Measurements from ENCODE around the gene C4BPA.

Gene C4BPA

DNA sequence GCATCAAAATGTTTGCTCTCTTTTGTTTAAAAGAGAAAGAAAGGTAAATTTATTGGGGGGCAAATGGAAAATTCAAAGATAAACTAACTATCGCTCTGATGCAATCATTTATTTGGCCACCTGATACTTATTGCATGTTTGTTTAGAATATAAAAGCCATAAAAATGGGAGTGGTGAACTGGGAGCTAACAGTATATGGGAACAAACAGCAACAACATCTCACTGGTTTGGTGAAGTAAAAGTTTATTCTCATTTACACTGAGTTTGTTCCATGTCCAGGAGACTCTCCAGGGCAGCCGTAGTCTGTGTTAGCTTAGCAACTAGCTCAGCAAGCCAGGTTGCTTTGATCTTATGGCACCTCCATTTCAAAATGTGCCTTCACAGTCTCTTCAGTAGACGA lies 20.4 kb downstream of the C4BPA start:
- DNase-seq (ENCODE audit: low read depth in 2 of 2), result no peak

DNA sequence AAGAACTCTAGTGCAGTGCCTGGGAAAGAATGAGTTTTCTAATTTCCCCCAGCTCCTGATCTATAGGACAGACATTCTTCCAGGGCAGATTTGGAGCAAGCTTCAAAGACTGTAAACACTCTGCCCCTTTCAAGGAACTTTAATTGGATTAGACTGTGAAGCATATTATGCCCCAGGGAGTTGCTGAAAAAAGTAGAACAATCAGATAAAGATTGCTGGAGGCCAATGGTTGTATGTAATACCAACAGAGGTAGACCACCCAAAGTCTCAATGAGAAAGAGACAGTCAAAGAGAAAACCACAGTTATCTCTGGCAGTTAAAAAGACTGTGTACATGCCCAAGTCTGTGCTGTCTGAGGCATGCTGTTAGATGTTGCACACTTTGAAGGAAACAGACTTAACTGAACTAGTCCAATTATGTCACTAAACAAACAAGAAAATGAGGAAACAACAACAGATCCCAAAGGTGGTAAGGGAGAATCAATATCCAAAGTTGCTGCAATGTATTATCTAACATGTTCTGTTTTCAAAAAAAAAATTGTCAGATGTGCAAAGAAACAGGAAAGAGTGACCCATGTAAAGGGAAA lies 24.4 kb downstream of the C4BPA start:
- no peak for DNase-seq (ENCODE audit: low read depth in 2 of 2)

DNA sequence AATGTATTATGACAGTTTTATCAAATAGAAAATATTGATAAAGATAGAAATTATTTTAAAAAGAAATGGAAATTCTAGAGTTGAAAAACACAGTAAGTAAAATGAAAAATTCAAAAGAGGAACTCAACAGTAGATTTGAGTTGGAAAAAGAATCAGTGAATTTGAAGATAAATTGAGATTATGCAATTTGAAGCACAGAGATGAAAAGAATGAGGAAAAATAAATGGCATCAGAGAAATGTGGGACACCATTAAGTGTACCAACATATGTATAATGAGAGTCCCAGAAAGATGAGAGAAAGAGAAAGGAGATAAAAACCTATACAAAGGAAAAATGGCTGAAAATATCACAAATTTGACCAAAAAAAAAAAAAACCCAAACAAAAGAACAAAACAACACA lies 25.0 kb downstream of the C4BPA start:
- no peak for DNase-seq (ENCODE audit: low read depth in 2 of 2)

DNA sequence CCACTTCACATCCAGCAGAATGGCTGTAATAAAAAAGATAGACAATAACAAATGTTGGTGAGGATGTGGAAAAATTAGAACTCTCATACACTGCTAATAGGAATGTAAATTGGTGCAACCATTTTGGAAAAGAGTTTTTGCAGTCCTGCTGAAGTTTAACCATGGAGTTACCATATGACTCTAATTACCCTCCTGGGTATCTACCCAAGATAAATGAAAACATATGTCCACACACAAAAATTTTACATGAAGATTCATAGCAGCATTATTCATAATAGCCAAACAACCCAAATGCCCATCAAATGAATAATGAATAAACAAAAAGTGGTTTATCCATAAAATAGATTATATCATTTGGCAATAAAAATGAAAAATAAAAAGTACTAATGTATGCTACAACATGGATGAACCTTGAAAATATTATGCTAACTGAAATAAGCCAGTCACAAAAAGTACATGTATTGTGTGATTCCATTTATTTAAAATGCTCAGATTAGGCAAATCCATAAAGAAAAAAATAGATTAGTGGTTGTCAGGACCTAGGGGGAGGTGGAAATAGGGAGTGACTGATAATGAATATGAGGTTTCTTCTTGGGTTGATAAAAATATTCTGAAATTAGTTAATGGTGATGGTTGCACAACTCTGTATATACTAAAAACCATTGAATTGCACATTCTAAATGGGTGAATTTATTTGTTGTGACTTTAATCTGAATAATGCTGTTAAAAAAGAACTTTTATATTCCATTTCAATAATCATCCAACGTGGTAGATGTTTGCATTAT lies 26.4 kb downstream of the C4BPA start:
- no peak for DNase-seq (ENCODE audit: low read depth in 2 of 2)

DNA sequence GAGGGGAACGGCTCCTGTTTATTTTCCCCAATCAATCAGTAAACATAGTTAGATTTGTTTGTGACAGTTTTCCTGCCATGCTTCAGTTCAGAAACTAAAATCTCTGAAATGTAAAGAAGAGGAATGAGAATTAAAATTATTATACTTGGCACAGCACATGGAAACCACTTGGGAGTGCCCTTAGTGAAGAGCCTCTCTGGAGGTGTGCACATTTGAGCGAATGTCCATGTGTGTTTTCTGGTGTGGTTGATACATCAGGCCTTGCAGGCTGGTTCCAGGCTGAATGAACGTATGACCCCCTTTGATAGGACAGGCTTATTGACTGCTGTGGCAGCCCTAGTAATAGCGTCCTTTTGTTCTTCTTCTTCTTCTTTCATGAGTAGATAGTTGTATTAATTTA lies 27.1 kb downstream of the C4BPA start:
- no peak for DNase-seq (ENCODE audit: low read depth in 2 of 2)

DNA sequence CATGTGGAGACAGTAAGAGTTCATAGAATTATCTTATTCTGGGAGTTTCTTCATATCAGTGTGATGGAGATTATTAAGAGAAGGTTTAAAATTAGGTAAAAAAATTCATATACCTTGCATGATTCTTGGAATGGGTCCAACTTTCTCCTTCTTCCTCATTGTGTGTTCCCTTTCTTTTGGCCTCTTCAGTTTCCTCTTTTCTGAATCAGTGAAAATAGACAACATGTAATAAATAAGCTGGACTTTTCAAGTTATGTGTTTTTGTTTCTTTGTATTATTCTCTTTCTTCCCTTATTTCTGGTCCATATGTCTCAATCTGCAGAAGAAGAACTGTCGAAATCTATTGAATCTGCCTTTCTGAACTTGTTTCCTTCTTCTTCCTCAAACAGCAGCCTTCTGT lies 30.5 kb downstream of the C4BPA start:
- DNase-seq (ENCODE audit: low read depth in 2 of 2), result no peak

DNA sequence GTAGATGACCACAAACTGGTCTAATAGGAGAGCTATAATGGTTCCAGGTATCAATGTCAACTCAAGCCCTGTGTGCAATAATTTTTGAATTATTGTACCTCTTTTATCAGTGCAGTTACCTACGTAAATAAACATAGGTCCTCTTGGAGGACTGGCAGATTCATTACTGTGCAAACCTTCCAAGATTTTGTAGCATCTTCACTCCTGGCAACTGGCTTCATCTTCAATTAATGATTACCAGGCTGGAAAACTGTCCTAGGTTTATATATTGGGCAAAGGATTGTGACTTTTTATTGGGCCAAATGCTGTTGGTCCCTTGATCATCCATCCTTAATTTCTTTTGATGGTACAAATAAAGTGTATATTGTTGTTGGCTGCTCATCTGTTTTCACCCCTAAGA lies 35.6 kb downstream of the C4BPA start:
- no peak for DNase-seq (ENCODE audit: low read depth in 2 of 2)

DNA sequence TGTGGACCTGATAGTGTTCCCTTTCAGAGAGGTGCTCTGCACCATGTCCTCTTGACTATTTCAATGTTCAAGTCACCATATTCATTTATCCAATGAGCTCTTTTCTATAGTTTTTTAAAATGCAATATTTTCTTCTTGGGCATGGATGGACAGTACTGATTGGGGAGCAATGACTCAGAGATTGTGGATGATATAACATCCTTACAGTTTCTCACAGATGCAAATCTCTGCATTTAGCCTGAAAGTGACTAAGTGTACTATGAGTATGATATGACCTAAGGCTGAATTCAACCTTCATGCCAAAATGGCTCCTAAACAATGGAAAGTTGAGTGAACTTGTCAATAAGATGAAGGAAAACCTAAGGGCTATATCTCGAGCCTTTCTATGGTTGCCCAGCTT lies 36.5 kb downstream of the C4BPA start:
- DNase-seq (ENCODE audit: low read depth in 2 of 2), result no peak

DNA sequence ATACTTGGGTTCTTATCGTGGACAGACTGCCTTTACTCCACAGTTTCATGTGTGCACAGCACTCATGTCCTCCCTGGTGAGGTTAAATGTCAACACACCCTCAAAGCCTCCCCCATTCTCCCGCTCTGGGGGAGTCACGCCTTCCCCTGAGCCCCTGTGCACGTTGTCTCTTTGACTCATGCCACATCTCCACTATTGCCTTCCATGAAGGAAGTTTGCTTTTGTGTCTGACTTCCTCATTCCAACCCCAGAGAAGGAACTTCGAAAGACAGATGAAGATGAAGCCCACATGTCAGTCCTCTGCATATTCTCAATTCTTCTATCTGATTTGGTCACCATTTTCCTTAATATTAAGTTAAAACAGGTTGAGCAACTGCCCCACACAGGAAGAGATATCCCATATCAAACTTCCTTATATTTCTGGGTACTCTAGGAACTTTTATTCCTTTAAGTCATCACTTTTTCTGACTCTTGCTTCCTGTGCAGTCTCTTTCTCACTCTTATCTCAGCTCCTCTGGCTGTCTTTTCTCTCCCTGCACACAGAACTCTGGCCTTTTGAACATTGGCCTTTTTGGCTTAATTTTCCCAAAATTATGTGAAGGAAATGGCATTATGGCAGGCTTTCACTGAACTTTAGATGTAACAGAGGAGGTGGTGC lies 41.5 kb downstream of the C4BPA start:
- DNase-seq (ENCODE audit: low read depth in 2 of 2), result no peak

DNA sequence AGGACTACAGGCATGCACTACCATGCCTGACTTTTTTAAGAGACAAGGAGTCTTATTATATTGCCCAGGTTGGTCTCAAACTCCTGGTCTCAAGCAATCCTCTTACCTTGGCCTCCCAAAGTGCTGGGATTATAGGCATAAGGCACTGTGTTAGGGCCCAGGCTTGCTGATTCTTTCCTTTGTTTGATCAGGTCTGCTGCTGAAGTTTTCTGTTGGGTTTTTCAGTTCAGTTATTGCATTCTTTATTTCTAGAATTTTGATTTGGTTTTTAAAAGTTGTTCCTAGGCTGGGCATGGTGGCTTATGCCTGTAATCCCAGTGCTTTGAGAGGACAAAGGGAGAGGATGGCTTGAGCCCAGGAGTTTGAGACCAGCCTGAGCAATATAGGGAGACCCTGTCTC lies 47.9 kb downstream of the C4BPA start:
- DNase-seq (ENCODE audit: low read depth in 2 of 2), result no peak

DNA sequence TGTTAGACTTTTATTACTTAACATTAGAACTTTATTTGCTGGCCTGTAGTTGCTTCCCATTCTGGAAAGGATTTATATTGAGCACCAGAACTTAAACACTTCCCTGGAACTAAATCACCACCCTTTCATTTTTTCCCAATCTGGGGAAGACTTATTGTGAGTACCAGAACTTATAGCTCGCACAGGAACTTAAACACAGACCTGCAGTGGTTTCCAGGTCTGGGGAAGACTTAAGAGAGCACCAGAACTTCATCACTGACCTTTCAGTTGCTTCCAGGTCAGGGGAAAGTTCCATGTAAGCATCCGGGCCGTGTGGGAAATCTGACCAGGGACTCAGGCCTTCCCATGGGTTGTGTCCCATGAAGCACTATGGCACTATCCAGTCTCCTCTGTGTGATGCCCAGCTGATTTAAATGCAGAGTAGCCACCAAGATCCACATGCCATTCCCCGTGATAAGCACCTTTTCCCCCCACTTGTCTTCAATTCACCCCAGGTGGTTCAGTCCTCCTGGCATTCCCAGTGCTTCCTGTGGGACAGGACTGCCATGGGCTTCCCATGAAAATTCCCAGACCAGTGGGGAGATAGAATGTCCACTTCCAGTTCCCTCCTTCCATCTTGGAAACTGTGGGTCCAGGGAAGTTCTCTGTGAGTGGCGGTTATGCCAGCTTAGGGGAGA lies 48.9 kb downstream of the C4BPA start:
- DNase-seq (ENCODE audit: low read depth in 2 of 2), result no peak

DNA sequence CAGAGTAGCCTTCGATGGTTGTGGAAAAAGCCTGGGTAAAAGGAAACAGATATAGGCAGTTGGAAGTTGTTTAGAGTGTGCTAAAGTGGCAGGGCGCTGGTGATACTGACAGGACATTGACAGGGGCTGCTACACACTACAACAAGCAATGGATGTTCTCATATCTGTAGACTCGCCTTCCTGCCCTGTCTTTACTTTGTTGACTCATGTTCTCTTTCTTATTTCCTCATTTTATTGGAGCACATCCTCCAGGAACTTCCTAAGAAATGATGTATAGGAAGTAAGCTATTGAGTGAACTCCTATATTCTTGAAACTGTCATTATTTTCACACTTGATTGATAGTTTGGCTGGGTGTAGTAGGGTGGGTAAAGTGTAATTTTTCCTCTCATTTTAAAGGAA lies 51.0 kb downstream of the C4BPA start:
- no peak for DNase-seq (ENCODE audit: low read depth in 2 of 2)

DNA sequence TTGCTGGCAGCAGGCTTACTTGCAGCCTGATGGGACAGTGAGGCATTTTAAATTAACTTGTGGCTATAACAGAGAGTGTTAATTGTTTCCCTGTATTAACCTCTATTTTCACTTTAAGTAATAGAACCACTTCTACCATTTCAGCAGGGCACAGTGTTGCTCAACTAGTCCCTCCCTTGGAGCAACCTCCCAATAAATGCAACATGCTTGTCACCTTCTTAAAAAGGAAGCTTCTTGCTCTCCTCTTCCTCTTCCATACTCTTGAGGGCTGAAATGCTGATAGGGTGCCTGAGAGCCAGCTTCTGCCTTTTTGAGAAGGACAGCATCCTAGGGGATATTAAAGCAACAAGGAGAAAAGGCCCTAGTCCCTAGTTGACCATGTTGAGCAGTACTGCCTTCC lies 52.1 kb downstream of the C4BPA start:
- no peak for DNase-seq (ENCODE audit: low read depth in 2 of 2)

DNA sequence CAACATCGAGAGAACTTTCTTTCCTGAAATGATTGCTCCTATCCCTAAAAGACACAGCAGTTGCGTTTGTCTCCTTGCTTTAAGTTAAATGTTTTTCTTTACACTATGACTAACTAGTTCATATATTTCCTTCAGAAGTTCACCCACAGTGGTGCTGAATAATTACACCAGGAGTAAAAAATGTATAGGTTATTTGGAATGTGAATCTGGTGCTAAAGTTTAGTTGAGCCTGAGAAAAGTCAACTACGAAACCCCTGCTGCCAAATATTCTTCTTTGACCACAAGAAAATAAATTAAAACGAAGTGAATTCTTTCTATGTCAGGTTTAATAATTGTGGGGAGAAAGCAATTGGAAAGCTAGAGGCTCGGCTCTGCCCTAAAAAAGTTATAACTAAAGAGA lies 52.8 kb downstream of the C4BPA start:
- no peak for DNase-seq (ENCODE audit: low read depth in 2 of 2)

DNA sequence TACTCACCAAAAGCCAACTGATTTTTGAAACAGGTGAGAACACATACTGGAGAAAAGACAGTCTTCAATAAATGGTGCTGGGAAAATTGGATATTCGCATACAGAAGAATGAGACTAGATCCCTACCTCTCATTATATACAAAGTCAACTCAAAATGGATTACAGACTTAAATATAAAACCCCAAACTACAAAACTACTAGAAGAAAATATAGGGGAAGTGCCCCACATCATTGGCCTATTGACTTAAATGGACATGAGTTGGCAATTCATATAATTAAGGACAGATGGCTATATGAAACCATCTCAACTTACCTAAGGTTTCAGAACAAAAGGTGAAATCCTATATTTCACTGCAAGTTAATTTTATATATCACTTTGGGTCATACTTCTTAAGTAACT lies 60.1 kb downstream of the C4BPA start:
- no peak for DNase-seq (ENCODE audit: low read depth in 2 of 2)

DNA sequence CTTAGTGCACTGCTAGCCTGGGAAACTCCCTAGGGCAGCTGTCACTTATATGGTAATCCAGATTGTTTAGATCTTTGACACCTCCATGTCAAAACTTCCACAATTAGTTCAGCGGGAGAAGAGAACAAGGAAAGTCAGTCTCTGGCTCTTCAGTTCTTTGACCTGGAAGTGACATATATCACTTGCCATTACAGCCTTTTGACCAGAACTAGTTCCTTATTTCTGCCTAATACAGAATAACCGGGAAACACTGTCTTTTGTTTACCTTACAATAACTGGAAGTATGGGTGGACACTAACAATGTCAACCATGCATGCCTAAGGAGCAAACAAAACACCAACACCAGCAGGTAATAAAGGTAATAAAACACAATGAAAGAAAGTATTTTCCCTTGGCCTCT lies 68.3 kb downstream of the C4BPA start:
- DNase-seq (ENCODE audit: low read depth in 2 of 2), result no peak

DNA sequence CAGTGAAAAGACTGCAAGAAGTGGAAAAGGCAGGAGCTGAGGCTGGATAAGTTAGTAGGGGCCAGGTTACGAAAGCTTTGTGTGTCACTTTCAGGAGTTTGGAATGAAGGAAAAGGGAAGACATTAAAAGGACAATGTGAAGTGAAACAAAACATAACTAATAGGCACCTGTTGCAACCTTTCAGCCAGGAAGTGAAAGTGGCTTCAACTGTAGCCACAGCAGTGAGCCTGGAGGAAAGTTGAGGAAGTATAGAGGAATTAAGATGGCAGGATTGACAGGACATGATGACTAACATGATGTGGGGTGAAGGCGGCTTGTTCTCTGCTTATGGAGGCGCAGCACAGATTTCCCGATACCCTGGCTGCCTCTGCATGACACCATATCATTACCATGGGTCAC lies 68.9 kb downstream of the C4BPA start:
- DNase-seq (ENCODE audit: low read depth in 2 of 2), result no peak

DNA sequence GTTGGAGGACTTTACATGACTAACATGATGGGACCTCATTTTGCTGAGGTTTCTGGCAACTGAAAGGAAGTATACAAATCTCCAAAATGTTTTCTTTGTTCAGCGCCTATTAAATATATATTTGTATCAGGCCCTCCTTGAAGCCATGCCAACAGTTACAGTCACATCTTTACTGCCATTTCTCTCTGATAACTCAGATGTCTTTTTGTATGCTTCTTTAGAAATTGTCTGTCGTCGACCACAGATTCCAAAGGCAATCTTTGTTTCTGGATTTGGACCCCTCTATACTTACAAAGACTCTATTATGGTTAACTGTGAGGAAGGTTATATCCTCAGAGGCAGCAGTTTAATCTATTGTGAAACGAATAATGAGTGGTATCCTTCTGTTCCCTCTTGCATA lies 69.4 kb downstream of the C4BPA start:
- no peak for DNase-seq (ENCODE audit: low read depth in 2 of 2)

DNA sequence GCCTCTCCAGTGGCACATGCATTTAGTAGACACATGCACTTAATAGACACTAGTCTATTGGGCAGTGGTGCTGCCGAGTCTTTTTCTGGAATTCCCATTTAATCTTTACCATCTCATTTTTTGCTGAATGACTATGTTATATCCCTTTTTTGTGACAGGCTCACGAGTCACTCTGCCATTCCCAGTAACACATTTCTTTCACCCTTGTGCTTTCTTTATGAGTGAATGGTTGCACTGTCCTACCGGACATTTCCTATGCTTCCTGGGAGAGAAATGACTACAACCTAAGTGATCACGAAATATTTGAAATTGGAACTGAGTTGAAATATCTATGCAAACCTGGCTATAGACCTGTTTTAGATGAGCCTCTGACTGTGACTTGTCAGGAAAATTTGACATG lies 70.9 kb downstream of the C4BPA start:
- no peak for DNase-seq (ENCODE audit: low read depth in 2 of 2)

DNA sequence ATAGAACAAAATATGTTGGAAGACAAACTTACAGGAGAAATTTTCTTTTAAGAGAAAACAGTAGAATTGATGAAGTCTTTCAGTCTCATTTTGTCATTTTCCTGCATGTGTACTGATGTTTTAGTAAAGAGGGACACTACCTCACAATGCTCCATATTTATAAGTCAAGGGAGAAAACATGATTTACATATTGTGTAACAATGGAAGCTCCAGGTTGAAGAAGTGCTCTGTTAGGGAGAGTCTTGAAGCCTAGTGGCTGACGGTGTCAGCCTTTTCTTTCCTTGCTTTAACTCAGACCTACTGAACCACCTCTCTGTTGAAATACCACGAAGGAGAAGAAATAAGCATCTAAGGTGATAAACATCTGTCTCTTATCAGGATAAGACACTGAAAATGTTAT lies 75.0 kb downstream of the C4BPA start:
- DNase-seq (ENCODE audit: low read depth in 2 of 2), result no peak

DNA sequence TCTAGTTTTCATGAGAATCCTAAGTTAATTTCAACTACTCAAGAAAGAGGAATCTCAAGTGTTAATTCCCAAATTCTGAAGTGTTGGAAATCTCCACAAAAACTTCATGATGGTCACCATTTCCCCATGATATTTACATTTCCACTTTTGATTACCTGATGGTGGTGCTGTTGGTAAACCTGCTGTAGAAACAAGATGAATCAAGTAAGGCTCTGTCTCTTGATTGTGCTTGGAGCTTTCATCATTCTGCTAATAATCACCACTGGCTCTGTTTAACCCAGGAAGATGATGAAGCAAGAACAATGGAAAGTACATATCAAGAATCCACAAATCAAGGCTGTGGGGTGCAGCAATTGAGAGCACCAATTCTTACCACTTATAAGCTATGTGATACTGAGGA lies 77.8 kb downstream of the C4BPA start:
- no peak for DNase-seq (ENCODE audit: low read depth in 2 of 2)

DNA sequence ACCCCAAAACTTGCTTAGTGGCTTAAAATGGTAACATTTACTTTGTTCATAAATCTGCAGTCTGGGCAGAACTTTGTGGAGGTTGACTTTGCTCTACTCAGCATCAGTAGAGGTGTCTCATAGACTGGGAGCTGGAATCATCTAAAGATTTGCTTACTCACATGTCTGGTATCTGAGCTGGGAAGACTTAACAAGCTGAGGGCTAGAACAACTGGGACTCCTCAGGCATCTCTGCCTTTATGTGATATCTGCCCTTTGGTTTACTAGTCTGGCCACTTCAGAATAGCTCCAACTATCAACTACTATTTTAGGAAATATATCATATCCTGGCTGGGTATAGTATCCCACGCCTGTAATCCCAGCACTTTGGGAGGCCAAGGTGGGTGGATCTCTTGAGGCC lies 82.5 kb downstream of the C4BPA start:
- no peak for DNase-seq (ENCODE audit: low read depth in 2 of 2)

DNA sequence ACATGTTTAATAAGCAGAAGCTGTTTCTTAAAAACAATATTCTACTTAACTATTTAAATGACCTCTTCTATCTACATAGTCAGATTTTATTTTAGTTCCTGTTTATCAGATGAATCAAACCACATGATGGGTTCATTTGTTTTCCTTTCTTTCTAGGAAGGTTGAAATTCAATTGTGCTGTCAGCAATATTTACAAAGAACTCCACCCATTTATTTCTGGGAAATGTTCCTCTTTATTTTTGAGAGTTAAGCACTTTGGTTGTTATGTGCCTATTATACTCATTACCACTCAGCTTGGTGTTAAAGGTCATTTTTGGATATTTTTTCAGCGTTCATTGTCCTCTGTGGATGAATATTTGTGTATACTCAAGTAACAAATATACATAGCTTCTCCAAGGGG lies 84.9 kb downstream of the C4BPA start:
- no peak for DNase-seq (ENCODE audit: low read depth in 2 of 2)

All from activated CD8-positive, alpha-beta memory T cell treated with anti-CD3 and anti-CD28 coated beads for 4 hours (primary cell).